ENCODE data around the gene STARD13. TPM values are rescaled to one million over a fixed set of nuclear protein-coding genes. Genes with fewer than 3 reads are reported as not detected.

Gene STARD13
- total RNA-seq, 1 donor from 2014 or later, result 23.6 TPM

DNA sequence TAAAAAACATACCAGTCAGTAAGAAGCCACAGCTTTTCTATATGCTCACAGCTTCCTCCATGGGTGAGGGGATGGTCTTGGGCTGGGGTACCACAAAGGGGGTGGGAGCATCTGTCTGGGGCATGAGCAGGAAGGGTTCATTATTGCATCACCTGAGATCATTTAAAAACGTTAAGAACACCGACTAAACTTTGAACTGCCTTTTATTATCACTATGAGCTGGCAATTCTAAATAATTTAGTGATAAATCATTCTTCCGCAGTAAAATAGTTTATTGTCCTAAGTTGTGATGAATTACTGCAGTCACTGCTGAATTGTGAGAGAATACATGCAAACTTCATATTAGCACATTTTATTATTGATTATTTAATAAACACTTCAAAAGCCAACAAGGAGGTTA is 197.8 kb downstream of the STARD13 start:
- no peaks in the 10 kb centered on the region for H3K27me3 Mint-ChIP-seq (ENCODE audit: low read depth)
- peaks cover 30% of the 10 kb centered on the region for H3K4me1 Mint-ChIP-seq
- no peaks in the 10 kb centered on the region for H3K36me3 Mint-ChIP-seq (ENCODE audit: low read depth)
- H3K27ac Mint-ChIP-seq (ENCODE audit: unreplicated experiment), result no peak overlapping the region
- no peak for DNase-seq (ENCODE audit: low read depth, low spot score)
- no peak overlapping the region for H3K4me3 Mint-ChIP-seq
- TF ChIP-seq, protein P1, sequence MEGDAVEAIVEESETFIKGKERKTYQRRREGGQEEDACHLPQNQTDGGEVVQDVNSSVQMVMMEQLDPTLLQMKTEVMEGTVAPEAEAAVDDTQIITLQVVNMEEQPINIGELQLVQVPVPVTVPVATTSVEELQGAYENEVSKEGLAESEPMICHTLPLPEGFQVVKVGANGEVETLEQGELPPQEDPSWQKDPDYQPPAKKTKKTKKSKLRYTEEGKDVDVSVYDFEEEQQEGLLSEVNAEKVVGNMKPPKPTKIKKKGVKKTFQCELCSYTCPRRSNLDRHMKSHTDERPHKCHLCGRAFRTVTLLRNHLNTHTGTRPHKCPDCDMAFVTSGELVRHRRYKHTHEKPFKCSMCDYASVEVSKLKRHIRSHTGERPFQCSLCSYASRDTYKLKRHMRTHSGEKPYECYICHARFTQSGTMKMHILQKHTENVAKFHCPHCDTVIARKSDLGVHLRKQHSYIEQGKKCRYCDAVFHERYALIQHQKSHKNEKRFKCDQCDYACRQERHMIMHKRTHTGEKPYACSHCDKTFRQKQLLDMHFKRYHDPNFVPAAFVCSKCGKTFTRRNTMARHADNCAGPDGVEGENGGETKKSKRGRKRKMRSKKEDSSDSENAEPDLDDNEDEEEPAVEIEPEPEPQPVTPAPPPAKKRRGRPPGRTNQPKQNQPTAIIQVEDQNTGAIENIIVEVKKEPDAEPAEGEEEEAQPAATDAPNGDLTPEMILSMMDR (conservative IDR thresholded peaks at IDR 0.05), result no peak
- no peaks in the 10 kb centered on the region for H3K9me3 Mint-ChIP-seq

DNA sequence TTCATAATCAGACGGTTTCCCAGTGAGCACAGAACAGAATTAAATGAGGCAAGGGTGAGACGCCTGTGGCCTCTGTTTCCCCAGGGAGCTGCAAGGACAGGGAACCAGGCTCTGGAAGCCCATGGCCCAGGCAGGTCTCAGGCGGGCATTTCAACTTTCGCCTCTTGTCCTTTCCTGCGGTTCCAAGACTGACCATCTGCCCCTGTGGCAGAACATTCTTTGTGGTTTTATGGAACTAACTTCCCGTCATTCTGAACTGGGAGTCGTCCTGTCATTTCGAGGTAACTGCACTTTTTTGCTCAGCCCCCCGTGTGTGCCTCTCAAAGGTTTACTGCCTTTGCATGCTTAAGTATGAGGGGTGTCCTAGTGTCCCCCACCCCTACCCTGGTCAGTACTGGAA is 198.5 kb downstream of the STARD13 start:
- Mint-ChIP-seq H3K4me3 (no peak overlapping the region), H3K9me3 (no peaks in the 10 kb centered on the region), H3K27me3 (ENCODE audit: low read depth) (no peaks in the 10 kb centered on the region), H3K36me3 (ENCODE audit: low read depth) (no peaks in the 10 kb centered on the region), H3K27ac (ENCODE audit: unreplicated experiment) (no peak overlapping the region), H3K4me1 (peaks cover 30% of the 10 kb centered on the region)
- DNase-seq (ENCODE audit: low read depth, low spot score), result no peak
- TF ChIP-seq, protein P1 (conservative IDR thresholded peaks at IDR 0.05), result no peak

DNA sequence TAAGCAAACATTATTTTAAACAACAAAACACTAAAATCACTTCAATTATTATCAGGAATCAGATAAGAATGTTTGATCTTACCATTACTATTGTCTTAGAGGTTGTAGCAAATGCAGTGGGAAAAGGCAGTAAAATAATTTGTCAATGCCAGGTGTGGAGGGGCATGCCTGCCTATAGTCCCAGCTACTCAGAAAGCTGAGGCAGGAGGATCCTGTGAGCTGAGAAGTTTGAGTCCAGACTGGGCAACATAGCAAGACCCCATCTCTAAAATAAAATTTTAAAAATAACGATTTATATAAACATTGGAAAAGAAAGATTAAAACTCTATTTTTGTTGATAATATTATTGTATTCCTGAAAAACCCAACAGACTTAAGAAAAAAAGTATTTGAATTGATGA is 202.5 kb downstream of the STARD13 start:
- no peak for DNase-seq (ENCODE audit: low read depth, low spot score)
- Mint-ChIP-seq H3K27me3 (ENCODE audit: low read depth) (no peaks in the 10 kb centered on the region), H3K27ac (ENCODE audit: unreplicated experiment) (no peak overlapping the region), H3K4me3 (no peak overlapping the region), H3K4me1 (peaks cover 7% of the 10 kb centered on the region), H3K9me3 (no peaks in the 10 kb centered on the region), H3K36me3 (ENCODE audit: low read depth) (no peaks in the 10 kb centered on the region)
- TF ChIP-seq, protein P1 (conservative IDR thresholded peaks at IDR 0.05), result no peak

DNA sequence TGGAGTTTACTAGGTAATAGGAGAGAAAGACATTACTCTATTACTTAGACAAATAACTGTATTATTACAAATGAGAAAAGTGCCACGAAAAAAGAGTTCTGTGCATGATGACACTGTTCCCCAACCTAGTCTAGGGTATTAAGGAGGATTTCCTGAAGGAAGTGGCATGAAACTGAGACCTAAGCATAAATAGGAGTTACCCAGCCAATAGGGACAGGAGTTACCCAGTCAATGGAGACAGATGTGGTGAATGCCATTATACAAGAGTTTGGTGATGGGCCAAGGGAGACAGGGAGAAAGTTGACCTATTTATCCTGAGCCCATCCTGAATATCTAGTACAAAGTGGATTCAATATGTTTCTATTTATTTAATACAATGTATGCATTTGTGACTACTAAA is 203.9 kb downstream of the STARD13 start:
- Mint-ChIP-seq H3K4me3 (no peak overlapping the region), H3K27me3 (ENCODE audit: low read depth) (no peaks in the 10 kb centered on the region), H3K36me3 (ENCODE audit: low read depth) (no peaks in the 10 kb centered on the region), H3K27ac (ENCODE audit: unreplicated experiment) (no peak overlapping the region), H3K9me3 (no peaks in the 10 kb centered on the region), H3K4me1 (no peaks in the 10 kb centered on the region)
- DNase-seq (ENCODE audit: low read depth, low spot score), result no peak
- TF ChIP-seq, protein P1 (conservative IDR thresholded peaks at IDR 0.05), result no peak

DNA sequence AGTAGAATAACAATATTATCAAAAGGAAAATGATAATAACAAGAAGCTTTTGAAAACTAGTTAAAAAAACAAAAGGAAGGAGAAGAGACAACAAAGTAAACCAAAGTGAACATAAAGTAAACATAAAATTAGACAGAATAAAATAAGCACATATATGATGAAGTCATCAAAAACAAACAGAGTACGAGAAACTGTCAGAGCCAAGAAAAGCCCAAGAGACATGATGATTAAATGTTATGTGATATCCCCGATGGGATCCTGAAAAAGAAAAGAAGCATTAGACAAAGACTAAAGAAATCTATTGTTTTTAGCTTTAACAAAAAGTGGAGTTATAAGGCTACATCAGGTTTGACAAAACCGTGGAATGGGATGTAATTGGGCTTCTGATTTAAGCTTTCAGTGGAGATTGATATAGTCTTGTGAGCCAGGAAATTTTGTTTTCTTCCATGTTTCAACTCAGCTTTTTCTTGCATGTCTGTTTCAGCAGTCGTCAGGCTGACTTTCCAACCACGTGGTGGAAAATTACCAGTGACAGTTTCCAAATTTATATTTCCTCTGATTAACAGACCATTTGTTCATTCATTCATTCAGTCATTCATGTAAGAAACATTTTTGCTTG is 204.5 kb downstream of the STARD13 start:
- Mint-ChIP-seq H3K4me3 (no peak overlapping the region), H3K27ac (ENCODE audit: unreplicated experiment) (no peak overlapping the region), H3K4me1 (no peaks in the 10 kb centered on the region), H3K36me3 (ENCODE audit: low read depth) (no peaks in the 10 kb centered on the region), H3K9me3 (no peaks in the 10 kb centered on the region), H3K27me3 (ENCODE audit: low read depth) (no peaks in the 10 kb centered on the region)
- no peak for DNase-seq (ENCODE audit: low read depth, low spot score)
- TF ChIP-seq, protein P1 (conservative IDR thresholded peaks at IDR 0.05), result no peak
